NT2/D1 (cell line): ENCODE measurements around the gene DMBX1.

ENCODE experiments used
- DNase-seq: peaks from one replicate; pipeline ENCODE4 v3.0.0-alpha.2; 2011; ENCODE audit warnings: low read depth, low spot score
- H3K27me3 ChIP-seq: 2 replicates; pipeline ENCODE4 v1.6.0; 2011; ENCODE audit warnings: mild to moderate bottlenecking; ENCODE audit not compliant: insufficient read length, insufficient read depth
- H3K36me3 ChIP-seq: 2 replicates; pipeline ENCODE4 v1.6.1; 2011; ENCODE audit warnings: mild to moderate bottlenecking, low read length, mixed read lengths; ENCODE audit not compliant: insufficient read depth, insufficient read length
- H3K4me1 ChIP-seq: 2 replicates; pipeline ENCODE4 v1.5.1; 2011; ENCODE audit not compliant: insufficient read depth, insufficient read length
- H3K4me3 ChIP-seq: 2 replicates; pipeline ENCODE4 v1.5.1; 2011; ENCODE audit warnings: low read depth; ENCODE audit not compliant: insufficient read length
- H3K9ac ChIP-seq: 2 replicates; pipeline ENCODE4 v1.6.0; 2011; ENCODE audit warnings: low read depth; ENCODE audit not compliant: insufficient read length
- H3K9me3 ChIP-seq: 2 replicates; pipeline ENCODE4 v1.5.1; 2011; ENCODE audit warnings: mild to moderate bottlenecking, low read length; ENCODE audit not compliant: insufficient read depth
- SUZ12 ChIP-seq: IDR thresholded peaks from 2 replicates; pipeline ENCODE4 v1.6.1; 2011; ENCODE audit not compliant: insufficient read length, insufficient read depth; ENCODE audit errors: extremely low read depth
- YY1 ChIP-seq: IDR thresholded peaks from 2 replicates; pipeline ENCODE4 v1.6.1; 2011; ENCODE audit not compliant: insufficient read length, insufficient read depth
- ZNF274 ChIP-seq: IDR thresholded peaks from 2 replicates; pipeline ENCODE4 v1.6.1; 2011; ENCODE audit warnings: mild to moderate bottlenecking, low read depth, low read length

The DMBX1 gene

DNA sequence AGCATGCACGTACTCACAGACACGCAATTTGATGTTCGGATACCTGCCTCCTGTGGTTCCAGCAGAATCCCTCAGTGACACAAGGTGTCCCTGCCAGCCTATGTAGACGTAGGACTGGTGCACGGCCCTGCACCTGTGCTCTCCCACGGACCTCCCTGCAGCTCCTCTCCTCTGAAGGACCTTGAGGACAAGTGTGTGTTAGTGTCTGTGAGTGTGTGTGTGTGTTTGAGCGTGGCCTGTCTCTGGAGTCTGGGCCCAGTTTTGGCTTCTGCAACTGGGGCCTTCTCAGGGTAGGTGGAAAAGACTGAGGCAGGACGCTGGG lies 22.5 kb upstream of the DMBX1 start:
- peak overlapping the region; percentile 52 for H3K4me3 ChIP-seq
- no peak for DNase-seq
- peak overlapping the region; percentile 83 for H3K9ac ChIP-seq
- TF ChIP-seq ZNF274 (no peak), SUZ12 (no peak), YY1 (no peak)
- H3K4me1 ChIP-seq = peaks cover 49% of the 10 kb centered on the region
- H3K9me3 ChIP-seq = no peaks in the 10 kb centered on the region
- peaks cover 97% of the 10 kb centered on the region for H3K27me3 ChIP-seq
- H3K36me3 ChIP-seq = no peaks in the 10 kb centered on the region

DNA sequence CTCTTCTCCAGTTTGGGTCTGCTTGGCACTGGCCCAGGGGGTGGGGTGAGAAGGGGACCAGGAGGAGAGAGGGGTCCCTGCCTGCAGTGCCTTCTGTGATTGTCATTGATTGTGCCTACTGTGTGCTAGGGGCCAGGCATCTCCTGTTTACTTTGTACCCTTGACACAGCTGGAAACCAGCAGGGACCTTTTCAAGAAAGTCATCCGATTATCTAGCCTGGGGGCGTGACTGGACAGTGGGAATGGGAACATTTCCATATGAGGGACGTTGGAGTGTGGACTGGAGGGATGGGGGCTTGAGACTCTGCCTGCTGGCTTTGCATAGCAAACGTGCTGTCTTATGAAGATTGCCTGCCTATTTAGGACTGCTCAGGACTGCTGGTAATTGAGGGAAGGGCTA lies 19.8 kb upstream of the DMBX1 start:
- Histone ChIP-seq H3K36me3 (no peaks in the 10 kb centered on the region), H3K9me3 (no peaks in the 10 kb centered on the region), H3K9ac (no peak overlapping the region), H3K4me1 (peaks cover 41% of the 10 kb centered on the region), H3K27me3 (peaks cover 95% of the 10 kb centered on the region), H3K4me3 (no peak overlapping the region)
- DNase-seq = no peak
- TF ChIP-seq YY1 (no peak), ZNF274 (no peak), SUZ12 (no peak)

DNA sequence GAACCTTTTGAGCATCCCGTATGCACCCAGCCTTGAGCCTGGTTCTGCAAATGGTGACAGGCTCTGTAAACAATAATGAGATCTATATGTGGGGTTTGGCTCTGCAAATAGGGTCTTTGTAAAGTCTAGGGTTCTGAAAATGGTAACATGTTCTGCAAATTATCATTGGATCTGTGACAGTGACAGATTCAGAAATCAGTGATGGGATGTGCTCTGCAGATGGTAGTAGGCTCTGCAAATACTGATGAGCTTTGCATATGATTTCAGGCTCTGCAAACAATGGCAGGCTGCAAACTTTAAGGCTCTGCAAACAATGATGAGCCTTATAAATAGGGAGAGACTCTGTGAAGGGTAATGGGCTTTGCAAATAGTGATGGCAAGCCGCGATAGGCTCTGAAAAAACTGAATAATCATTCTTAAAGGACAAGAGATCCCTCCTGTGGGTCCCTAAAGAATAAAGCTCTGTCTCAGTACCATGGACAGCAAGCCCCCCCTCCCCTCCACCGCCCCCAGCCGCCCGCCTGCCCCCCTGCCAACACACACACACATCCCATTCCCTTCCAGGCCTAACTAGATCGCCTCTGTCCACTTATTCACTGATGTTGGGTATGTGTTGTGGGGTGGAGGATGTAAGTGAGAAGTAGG lies 17.7 kb upstream of the DMBX1 start:
- Histone ChIP-seq H3K9me3 (no peaks in the 10 kb centered on the region), H3K4me3 (no peak overlapping the region), H3K9ac (no peak overlapping the region), H3K4me1 (peaks cover 32% of the 10 kb centered on the region), H3K27me3 (peaks cover 97% of the 10 kb centered on the region), H3K36me3 (no peaks in the 10 kb centered on the region)
- DNase-seq = no peak
- TF ChIP-seq SUZ12 = no peak
- no peak for TF ChIP-seq YY1
- TF ChIP-seq ZNF274 = no peak

DNA sequence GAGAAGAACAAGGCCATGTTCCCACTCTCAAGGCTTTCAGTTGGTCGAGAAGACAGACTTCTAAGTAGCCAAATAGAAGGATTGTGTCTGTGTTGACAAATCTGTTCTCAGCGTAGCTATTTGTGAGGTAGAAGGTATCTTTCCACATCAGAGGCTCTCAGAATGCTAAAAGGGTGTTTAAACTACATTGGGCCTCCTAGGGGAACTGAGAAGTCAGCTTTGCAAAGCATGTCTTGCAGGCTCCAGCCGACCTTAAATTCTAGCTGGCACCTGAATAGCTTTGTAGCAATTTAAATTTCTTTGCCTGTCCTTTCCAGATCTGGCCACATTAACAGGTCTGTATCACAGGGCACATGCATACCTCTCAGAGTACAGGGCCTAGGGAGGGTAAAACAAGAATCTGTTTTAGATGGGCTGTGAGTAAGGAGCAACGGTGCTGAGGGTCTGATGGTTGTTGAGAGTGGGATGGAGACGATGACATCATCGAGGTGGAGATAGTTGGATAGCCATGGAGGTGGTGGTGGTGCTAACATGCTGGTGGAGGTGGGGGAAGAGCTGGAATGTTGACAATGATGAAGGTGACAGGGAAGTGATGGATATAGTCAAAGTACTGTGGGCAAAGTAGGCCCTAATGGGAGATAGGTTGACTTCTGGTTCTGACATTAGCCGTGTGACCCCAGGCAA lies 17.0 kb upstream of the DMBX1 start:
- H3K27me3 ChIP-seq = peaks cover 97% of the 10 kb centered on the region
- TF ChIP-seq YY1 (no peak), ZNF274 (no peak), SUZ12 (no peak)
- no peak for DNase-seq
- H3K9me3 ChIP-seq = no peaks in the 10 kb centered on the region
- H3K4me3 ChIP-seq = no peak overlapping the region
- H3K9ac ChIP-seq = no peak overlapping the region
- no peaks in the 10 kb centered on the region for H3K36me3 ChIP-seq
- H3K4me1 ChIP-seq = peaks cover 25% of the 10 kb centered on the region

DNA sequence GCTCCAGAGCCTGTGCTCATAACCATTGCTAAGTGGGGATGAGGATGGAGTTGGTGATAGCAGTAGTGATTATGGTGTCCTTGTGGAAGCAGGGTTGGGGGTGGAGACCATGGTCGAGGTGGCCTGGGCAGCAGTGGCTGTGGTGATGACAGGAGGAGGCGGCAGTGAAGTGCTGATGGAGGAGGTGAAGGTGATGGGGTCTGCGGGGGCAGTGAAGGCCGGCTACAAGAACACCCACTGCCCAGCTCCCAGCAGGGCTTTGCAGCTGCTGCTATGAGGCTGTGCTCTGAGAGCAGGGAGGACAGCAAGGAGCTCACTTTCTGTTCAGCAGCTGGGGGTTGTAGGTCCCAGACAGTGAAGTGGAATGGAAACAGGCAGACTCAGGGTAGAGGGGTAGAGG lies 15.6 kb upstream of the DMBX1 start:
- Histone ChIP-seq H3K27me3 (peaks cover 97% of the 10 kb centered on the region), H3K4me1 (peaks cover 15% of the 10 kb centered on the region), H3K9ac (no peak overlapping the region), H3K9me3 (no peaks in the 10 kb centered on the region), H3K4me3 (no peak overlapping the region), H3K36me3 (no peaks in the 10 kb centered on the region)
- TF ChIP-seq ZNF274 (no peak), SUZ12 (no peak), YY1 (no peak)
- no peak for DNase-seq

DNA sequence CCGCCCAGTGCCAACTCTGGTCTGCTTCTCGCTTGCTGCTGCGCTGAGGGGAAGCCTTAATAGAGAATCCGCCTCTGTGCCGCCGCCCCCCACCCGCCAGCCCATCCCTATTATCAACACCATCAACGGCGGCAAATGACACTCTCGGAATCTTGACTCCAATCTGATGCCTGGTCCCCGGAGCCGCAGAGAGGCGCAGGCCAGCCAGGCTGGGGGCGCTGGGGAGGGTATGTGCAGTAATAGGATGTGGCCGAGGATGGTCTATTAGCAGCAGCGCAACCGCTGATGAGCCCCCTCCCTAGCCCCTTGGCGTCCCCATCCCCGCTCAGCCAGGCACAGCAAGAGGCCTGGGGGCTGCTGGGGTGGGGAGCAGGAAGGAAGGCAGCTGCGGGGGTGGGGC lies 15.1 kb upstream of the DMBX1 start:
- Histone ChIP-seq H3K9ac (no peak overlapping the region), H3K9me3 (no peaks in the 10 kb centered on the region), H3K27me3 (peaks cover 97% of the 10 kb centered on the region), H3K4me1 (peaks cover 17% of the 10 kb centered on the region), H3K4me3 (no peak overlapping the region), H3K36me3 (no peaks in the 10 kb centered on the region)
- DNase-seq = no peak
- TF ChIP-seq YY1 = no peak
- no peak for TF ChIP-seq ZNF274
- no peak for TF ChIP-seq SUZ12

DNA sequence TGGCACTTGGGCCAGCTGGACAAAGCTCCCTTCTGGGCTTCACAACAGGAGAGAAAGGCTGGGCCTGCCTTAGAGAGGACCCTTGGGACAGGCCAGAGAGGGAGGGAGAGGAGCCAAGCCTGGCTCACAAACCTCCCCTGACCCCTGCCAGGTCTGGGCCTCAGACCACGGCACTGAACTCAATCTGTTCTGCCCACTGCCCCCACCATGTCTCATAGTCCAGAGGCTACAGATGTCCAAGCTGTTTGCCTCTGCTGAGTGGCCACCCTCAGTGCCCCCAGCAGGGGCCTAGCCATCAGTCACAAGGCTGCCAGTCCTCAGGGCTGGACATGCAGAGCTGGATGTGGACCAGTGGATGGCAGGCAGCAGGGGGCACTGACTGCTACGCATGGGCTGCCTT lies 13.0 kb upstream of the DMBX1 start:
- DNase-seq = no peak
- H3K27me3 ChIP-seq = peaks cover 96% of the 10 kb centered on the region
- H3K36me3 ChIP-seq = no peaks in the 10 kb centered on the region
- no peak overlapping the region for H3K4me3 ChIP-seq
- TF ChIP-seq YY1 (no peak), ZNF274 (no peak)
- H3K9ac ChIP-seq = no peak overlapping the region
- H3K4me1 ChIP-seq = peaks cover 19% of the 10 kb centered on the region
- no peaks in the 10 kb centered on the region for H3K9me3 ChIP-seq
